ENCODE measurements around the gene ZBTB45.

Gene ZBTB45

DNA sequence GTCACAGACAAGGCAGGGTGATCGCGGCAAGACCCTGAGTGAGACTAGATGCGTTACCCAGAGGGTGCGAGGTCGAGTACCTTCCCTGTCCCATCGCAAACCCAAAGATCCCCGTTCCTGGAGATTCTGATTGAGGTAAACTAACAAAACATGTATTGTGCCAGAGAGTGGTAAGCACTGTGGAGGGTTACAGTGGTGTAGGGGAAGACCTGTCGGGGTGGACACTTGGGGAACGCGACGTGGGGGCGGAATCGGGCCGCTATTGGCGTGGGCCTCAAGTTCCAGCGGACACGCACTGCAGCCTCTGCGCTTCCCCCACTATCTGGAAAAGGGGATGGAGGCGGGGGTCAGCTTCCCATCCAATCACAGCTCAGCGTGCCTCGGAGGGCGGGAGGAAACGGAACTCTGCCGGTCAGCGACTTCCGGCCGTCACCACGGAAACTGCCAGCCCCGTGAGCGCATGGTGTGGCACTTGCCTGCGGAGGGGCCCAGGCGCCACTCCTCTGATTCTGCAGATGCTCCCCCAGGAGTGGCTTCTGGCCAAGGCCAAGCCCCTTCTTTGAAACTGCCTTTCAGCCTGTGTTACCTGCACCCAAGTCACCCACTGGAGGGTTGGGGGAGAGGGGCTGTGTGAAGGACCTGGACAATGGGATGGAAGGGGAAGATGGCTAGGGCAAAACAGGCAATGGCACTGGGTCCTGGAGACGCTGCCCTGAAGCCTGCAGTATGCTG, 39.8 kb upstream of the ZBTB45 start:
- FAIRE-seq, result no peak

GRCh38 chr19:58558623-58559274, 39.1 kb upstream of the ZBTB45 start:
- peak; percentile 35; the same call in 1 of the 2 replicates for TF ChIP-seq TAF1 (IDR thresholded peaks at IDR 0.05; ENCODE audit: borderline replicate concordance, low read depth, low read length)
- no peak for TF ChIP-seq POLR2A (IDR thresholded peaks at IDR 0.05; ENCODE audit: low read depth, low read length)
- FAIRE-seq, result peak; percentile 99

More for the DNA sequence above, 39.8 kb upstream of the ZBTB45 start:
- peak; percentile 94 for TF ChIP-seq POLR2A (IDR thresholded peaks at IDR 0.05; ENCODE audit: low read depth, low read length)
- peak; percentile 94 for TF ChIP-seq POLR2AphosphoS5 (IDR thresholded peaks at IDR 0.05; ENCODE audit: low read depth, low read length)
- peak; percentile 68; the same call in 1 of the 2 replicates for TF ChIP-seq TAF1 (IDR thresholded peaks at IDR 0.05; ENCODE audit: borderline replicate concordance, low read depth, low read length)
- peak; percentile 93 for DNase-seq (ENCODE audit: insufficient read length)

GRCh38 chr19:58558066-58558622, 38.5 kb upstream of the ZBTB45 start, which contains the start of gene UBE2M:
UBE2M (minus strand) TSS chr19:58558611; CDS start chr19:58558381, 230 bp downstream.
- FAIRE-seq (no peak), DNase-seq (ENCODE audit: insufficient read length) (no peak)
- TF ChIP-seq POLR2A (IDR thresholded peaks at IDR 0.05; ENCODE audit: low read depth, low read length) (0 out of 2 replicates have a peak, but pooled peaks have one; percentile 16), POLR2AphosphoS5 (IDR thresholded peaks at IDR 0.05; ENCODE audit: low read depth, low read length) (no peak), TAF1 (IDR thresholded peaks at IDR 0.05; ENCODE audit: borderline replicate concordance, low read depth, low read length) (no peak)

More at GRCh38 chr19:58558623-58559274, 39.1 kb upstream of the ZBTB45 start:
- DNase-seq (ENCODE audit: insufficient read length), result peak; percentile 95

- DNase-seq (ENCODE audit: insufficient read length) (no peak), FAIRE-seq (no peak)
- TF ChIP-seq POLR2AphosphoS5 (IDR thresholded peaks at IDR 0.05; ENCODE audit: low read depth, low read length), result no peak
Measured at GRCh38 chr19:58557221-58558065, 37.8 kb upstream of the ZBTB45 start.

GRCh38 chr19:58556622-58557220, 37.1 kb upstream of the ZBTB45 start:
- DNase-seq (ENCODE audit: insufficient read length), result no peak
- TF ChIP-seq TAF1 (IDR thresholded peaks at IDR 0.05; ENCODE audit: borderline replicate concordance, low read depth, low read length), result no peak
- TF ChIP-seq POLR2AphosphoS5 (IDR thresholded peaks at IDR 0.05; ENCODE audit: low read depth, low read length), result no peak
- FAIRE-seq, result no peak

DNA sequence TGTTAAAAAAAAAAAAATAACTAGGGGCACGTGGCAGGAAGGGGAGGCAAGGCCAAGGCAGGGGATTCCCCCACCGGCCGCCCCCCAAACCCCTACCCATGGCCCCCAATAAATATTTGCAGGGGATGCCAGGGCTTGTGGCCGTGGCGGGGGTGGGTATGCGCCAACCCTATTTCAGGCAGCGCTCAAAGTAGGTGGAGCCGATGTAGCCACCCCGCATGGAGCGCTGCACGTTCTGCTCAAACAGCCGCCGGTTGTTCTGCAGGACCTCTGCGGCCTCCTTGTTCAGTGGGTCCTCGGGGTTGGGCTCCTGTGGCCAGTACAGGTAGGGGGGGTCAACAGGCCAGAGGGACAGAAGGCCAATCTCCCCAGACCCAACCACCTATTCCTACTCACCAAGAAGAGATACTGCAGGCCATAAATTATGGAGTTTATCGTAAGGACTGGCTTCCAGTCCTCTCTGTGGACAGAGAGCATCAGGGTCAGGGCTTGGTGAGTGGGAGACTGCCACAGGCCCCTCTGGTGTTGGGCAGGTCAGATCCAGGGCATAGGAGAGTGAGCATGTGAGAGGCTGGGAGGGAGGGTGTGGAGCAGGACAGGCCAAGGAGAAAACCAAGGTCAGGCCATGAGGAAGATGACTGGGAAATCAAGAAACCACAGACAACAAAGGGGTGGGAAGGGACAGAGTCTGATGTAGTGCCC, 36.5 kb upstream of the ZBTB45 start:
- DNase-seq (ENCODE audit: insufficient read length) (no peak), FAIRE-seq (no peak)
- TF ChIP-seq TAF1 (IDR thresholded peaks at IDR 0.05; ENCODE audit: borderline replicate concordance, low read depth, low read length) (no peak), POLR2A (IDR thresholded peaks at IDR 0.05; ENCODE audit: low read depth, low read length) (no peak), POLR2AphosphoS5 (IDR thresholded peaks at IDR 0.05; ENCODE audit: low read depth, low read length) (no peak)

DNA sequence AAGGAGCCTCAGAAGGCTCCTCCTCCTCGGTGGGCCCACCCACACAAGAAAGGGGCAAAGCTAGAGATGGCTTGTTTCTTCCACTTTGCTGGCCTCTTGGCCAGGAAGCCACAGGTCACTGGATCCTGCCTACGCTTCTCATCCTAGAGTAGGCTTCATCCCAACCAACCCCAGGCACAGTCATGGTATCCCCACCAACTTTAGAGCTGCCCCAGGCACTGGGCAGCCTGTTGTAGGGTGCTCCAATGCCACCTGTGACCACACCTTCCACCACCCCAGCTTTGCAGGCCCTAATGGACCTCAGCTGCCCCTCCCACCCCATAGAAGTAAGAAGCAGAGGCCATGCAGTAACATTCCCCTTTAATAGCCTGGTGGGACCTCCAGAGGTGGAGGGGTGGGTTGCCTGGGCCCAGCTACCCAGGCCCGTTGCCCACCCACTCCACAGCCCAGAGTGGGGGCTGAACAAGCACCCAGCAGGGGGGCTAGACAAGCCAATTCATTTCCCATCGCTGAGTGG, 35.8 kb upstream of the ZBTB45 start:
- DNase-seq (ENCODE audit: insufficient read length) (no peak), FAIRE-seq (no peak)
- TF ChIP-seq POLR2AphosphoS5 (IDR thresholded peaks at IDR 0.05; ENCODE audit: low read depth, low read length) (no peak), TAF1 (IDR thresholded peaks at IDR 0.05; ENCODE audit: borderline replicate concordance, low read depth, low read length) (no peak), POLR2A (IDR thresholded peaks at IDR 0.05; ENCODE audit: low read depth, low read length) (no peak)

- FAIRE-seq (peak; percentile 96), DNase-seq (ENCODE audit: insufficient read length) (peak; percentile 97)
- TF ChIP-seq TAF1 (IDR thresholded peaks at IDR 0.05; ENCODE audit: borderline replicate concordance, low read depth, low read length), result no peak
- TF ChIP-seq POLR2A (IDR thresholded peaks at IDR 0.05; ENCODE audit: low read depth, low read length), result peak; percentile 84
- TF ChIP-seq POLR2AphosphoS5 (IDR thresholded peaks at IDR 0.05; ENCODE audit: low read depth, low read length), result peak; percentile 85
Measured at GRCh38 chr19:58554494-58555368, 35.1 kb upstream of the ZBTB45 start, which contains the start of gene CHMP2A. CHMP2A (minus strand) TSS chr19:58555105; CDS start chr19:58554212, 893 bp downstream.

DNA sequence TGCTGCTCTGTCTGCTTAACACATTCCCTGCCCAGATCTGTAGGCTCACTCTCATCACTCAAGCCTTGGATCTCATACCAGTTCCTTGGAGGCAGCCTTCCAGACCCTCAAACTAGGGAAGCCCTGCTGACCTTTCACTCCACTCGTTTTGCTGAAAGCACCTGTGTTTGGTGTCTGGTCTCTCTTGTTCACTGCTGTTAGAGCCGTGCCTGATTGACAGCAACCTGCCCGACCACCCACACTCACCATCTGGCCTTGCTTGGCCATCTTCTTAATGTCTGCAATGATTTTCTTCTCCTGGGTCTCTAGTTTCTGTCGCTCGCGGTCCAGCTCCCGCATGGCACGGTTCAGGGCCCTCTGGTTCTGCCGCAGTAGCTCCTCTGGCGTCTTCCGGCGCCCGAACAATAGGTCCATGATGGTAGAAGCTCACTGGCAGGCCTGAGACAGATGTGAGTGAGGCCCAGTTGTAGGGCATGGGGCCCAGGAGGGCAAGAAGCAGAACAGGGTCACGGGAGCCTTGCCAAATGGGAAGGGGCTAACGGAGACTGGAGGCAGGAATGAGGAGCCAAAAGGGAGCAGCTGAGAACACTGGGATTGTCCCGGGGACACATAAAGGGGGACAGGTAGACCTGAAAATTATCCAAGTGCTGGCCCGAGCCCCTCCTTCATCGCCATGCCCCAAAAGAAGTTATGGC, 34.3 kb upstream of the ZBTB45 start:
- DNase-seq (ENCODE audit: insufficient read length) (no peak), FAIRE-seq (no peak)
- no peak for TF ChIP-seq POLR2A (IDR thresholded peaks at IDR 0.05; ENCODE audit: low read depth, low read length)
- TF ChIP-seq TAF1 (IDR thresholded peaks at IDR 0.05; ENCODE audit: borderline replicate concordance, low read depth, low read length), result no peak
- TF ChIP-seq POLR2AphosphoS5 (IDR thresholded peaks at IDR 0.05; ENCODE audit: low read depth, low read length), result no peak

Data from GM12892 (cell line).